DOHH2 (cell line): Measurements from ENCODE around the gene COX7A2L.

Source experiments
- CTCF ChIP-seq: fragments of 200-600 bp; sonication (generic); IDR thresholded peaks from one replicate; pipeline ENCODE4 v1.5.1; 2014; ENCODE audit warnings: antibody characterized with exemption, mild to moderate bottlenecking, low read depth, low read length; ENCODE audit not compliant: poor library complexity, severe bottlenecking
- EZH2phosphoT487 ChIP-seq: fragments of 200-600 bp; sonication (generic); IDR thresholded peaks from 2 replicates; pipeline ENCODE4 v1.6.1; 2017; ENCODE audit warnings: borderline replicate concordance, mild to moderate bottlenecking, antibody characterized with exemption, low read length, moderate library complexity, mixed read lengths

- TF ChIP-seq CTCF (no peak), EZH2phosphoT487 (no peak)
These were observed 56.8 kb downstream of the COX7A2L start for GRCh38 chr2:42304059-42304713.
